Left ventricle myocardium inferior (tissue), 1 donor: Measurements from ENCODE around the gene RBP5. TPM values are rescaled to one million over a fixed set of nuclear protein-coding genes. Genes with fewer than 3 reads are reported as not detected.

Source experiments
- DNase-seq: peaks from one replicate; pipeline ENCODE4 v3.0.0-alpha.2; 2020
- H3K27ac ChIP-seq: fragments of 200-600 bp; replicated peaks from 2 replicates; pipeline ENCODE4 v1.8.0; 2021
- H3K27me3 ChIP-seq: fragments of 200-600 bp; 2 replicates; pipeline ENCODE4 v1.8.0; 2021; ENCODE audit warnings: low read depth
- H3K36me3 ChIP-seq: fragments of 200-600 bp; 2 replicates; pipeline ENCODE4 v1.8.0; 2021
- H3K4me1 ChIP-seq: fragments of 200-600 bp; 2 replicates; pipeline ENCODE4 v1.8.0; 2021
- H3K4me3 ChIP-seq: fragments of 200-600 bp; 2 replicates; pipeline ENCODE4 v1.8.0; 2021; ENCODE audit warnings: mild to moderate bottlenecking, moderate library complexity
- H3K9me3 ChIP-seq: fragments of 200-600 bp; replicated peaks from 2 replicates; pipeline ENCODE4 v1.8.0; 2021
- intact Hi-C: fragments of 100-400 bp; cut with micrococcal nuclease; formaldehyde crosslinking; loops from one replicate; pipeline ENCODE4 v1.11.0; 2022
- total RNA-seq: library from RNA; stranded (reverse); fragmentation: NEBNext Ultra II Directional; extraction: Animal tissue kit (Norgen Biotek cat#: 25700); gene quantifications from one replicate; pipeline ENCODE4 v1.2.1, GENCODE V29; 2021
- TF ChIP-seq, protein P1 (sequence below): fragments of 200-600 bp; IDR thresholded peaks from 2 replicates; pipeline ENCODE4 v1.8.0; 2021; ENCODE audit warnings: antibody characterized with exemption, mild to moderate bottlenecking, borderline replicate concordance
- donor health status: DM: no; HTN: yes; CAD: no; lungs with severe emphysema.

The RBP5 gene
- total RNA-seq, 1 donor from 2014 or later: 0.47 TPM

DNA sequence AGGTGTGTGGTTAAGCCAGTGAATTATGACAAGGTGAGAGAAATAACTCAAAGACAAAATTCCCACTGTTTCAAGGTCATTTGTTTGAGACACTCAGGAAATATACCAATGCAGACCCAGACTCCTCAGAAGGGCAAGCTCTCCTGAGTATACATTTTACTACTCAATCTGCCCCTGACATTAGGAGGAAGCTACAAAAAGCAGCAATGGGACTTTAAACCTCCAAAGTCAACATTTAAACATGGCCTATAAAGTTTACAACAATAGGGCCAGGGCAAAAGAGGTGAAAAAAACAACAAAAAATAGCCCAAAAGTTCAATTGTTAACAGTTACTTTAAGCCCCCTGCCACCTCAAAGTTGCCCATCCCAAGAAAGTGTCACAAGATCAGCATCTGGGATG lies 41.3 kb upstream of the RBP5 start:
- H3K27me3 ChIP-seq: peaks cover 22% of the 10 kb centered on the region
- TF ChIP-seq, protein P1, sequence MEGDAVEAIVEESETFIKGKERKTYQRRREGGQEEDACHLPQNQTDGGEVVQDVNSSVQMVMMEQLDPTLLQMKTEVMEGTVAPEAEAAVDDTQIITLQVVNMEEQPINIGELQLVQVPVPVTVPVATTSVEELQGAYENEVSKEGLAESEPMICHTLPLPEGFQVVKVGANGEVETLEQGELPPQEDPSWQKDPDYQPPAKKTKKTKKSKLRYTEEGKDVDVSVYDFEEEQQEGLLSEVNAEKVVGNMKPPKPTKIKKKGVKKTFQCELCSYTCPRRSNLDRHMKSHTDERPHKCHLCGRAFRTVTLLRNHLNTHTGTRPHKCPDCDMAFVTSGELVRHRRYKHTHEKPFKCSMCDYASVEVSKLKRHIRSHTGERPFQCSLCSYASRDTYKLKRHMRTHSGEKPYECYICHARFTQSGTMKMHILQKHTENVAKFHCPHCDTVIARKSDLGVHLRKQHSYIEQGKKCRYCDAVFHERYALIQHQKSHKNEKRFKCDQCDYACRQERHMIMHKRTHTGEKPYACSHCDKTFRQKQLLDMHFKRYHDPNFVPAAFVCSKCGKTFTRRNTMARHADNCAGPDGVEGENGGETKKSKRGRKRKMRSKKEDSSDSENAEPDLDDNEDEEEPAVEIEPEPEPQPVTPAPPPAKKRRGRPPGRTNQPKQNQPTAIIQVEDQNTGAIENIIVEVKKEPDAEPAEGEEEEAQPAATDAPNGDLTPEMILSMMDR: no peak
- no peaks in the 10 kb centered on the region for H3K4me1 ChIP-seq
- DNase-seq: no peak
- intact Hi-C loops: no loop called here
- no peaks in the 10 kb centered on the region for H3K36me3 ChIP-seq
- H3K4me3 ChIP-seq: no peak overlapping the region
- peaks cover 42% of the 10 kb centered on the region for H3K9me3 ChIP-seq
- H3K27ac ChIP-seq: no peak overlapping the region

DNA sequence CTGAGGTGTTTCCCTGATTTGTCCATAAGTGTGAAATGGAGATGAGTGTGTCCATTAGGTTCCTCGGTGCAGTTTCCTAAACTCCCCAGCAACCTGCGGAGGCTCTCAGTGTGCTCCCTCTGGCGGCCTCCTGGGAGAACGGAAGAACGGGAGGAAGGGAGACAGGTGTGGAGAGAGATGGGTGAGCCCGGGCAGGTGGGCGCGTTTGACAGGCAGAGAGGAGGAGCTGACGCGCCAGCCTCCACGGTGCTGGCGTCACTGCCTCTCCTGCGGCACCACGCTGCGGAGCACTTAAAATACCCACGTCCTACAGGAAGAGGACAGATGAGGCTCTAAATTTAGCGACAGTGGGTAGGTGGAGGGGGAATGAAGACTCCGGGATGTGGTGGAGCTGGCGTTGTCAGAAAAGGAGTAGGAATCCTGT lies 34.0 kb upstream of the RBP5 start:
- H3K4me3 ChIP-seq: peak overlapping the region; percentile 42
- DNase-seq: no peak
- no peak overlapping the region for H3K27ac ChIP-seq
- intact Hi-C loops: no loop called here
- H3K9me3 ChIP-seq: peaks cover 7% of the 10 kb centered on the region
- peaks cover 29% of the 10 kb centered on the region for H3K27me3 ChIP-seq
- H3K36me3 ChIP-seq: no peaks in the 10 kb centered on the region
- H3K4me1 ChIP-seq: peaks cover 7% of the 10 kb centered on the region
- TF ChIP-seq, protein P1: peak; percentile 60

DNA sequence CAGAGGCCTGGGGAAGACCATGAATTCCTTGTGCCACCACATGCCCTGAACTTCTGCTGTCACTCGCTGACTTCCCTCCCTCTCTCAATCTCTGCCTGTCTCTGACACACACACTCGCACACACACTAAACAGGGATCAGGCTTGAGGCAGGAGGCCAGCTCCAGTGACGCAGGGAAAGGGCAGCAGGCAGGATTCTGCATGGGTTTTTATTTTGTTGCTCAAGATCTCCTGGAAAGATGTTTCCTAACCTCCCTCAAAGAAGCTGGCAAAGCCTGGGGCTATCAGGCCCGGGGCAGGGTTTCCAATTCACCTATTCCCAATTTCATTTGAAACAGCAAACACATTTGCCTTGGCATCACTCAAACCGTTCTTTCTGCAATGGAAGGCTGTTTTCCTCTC lies 33.1 kb upstream of the RBP5 start:
- intact Hi-C loops: no loop called here
- Histone ChIP-seq H3K36me3 (no peaks in the 10 kb centered on the region), H3K4me3 (no peak overlapping the region), H3K4me1 (peaks cover 7% of the 10 kb centered on the region), H3K27me3 (peaks cover 29% of the 10 kb centered on the region), H3K27ac (no peak overlapping the region), H3K9me3 (no peaks in the 10 kb centered on the region)
- TF ChIP-seq, protein P1: no peak
- DNase-seq: no peak

DNA sequence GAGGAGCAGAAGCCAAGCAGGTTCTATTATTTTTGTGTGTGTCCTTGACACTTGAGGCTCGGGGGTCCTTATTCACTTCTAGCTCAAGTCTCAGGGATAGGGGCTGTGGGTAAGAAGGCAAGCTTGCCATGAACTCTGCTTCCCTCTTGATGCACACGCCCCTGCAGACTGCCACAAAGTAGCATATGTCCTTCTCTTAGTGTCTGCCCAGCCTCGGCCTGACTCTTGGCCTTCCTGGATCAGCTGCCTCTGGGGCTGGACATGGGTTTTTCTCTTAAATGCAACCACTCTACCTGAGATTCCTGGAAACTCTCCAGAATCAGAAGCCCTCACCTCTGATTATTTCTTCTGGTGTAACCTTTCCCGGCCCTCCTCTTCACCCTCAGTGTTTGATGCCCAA lies 32.6 kb upstream of the RBP5 start:
- TF ChIP-seq, protein P1: no peak
- Histone ChIP-seq H3K4me1 (peaks cover 7% of the 10 kb centered on the region), H3K27me3 (peaks cover 29% of the 10 kb centered on the region), H3K9me3 (no peaks in the 10 kb centered on the region), H3K4me3 (no peak overlapping the region), H3K36me3 (no peaks in the 10 kb centered on the region), H3K27ac (no peak overlapping the region)
- intact Hi-C loops: no loop called here
- DNase-seq: no peak

DNA sequence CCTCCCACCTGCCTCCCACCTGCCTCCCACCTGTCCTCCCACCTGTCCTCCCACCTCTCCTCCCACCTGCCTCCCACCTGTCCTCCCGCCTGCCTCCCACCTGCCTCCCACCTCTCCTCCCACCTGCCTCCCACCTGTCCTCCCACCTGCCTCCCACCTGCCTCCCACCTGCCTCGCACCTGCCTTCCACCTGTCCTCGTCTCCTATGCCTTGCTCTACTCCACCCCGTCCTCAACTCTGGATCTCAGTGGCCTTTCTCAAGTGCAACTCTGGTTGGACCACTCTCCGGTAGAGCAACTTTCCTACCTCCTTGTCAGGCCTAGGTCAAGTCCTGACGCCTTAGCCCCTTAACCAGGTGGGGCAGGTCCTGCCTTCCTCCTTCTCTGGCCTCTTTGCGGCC lies 31.5 kb upstream of the RBP5 start:
- H3K27ac ChIP-seq: no peak overlapping the region
- no peak overlapping the region for H3K4me3 ChIP-seq
- peaks cover 7% of the 10 kb centered on the region for H3K4me1 ChIP-seq
- H3K9me3 ChIP-seq: no peaks in the 10 kb centered on the region
- intact Hi-C loops: no loop called here
- peaks cover 18% of the 10 kb centered on the region for H3K27me3 ChIP-seq
- TF ChIP-seq, protein P1: no peak
- H3K36me3 ChIP-seq: no peaks in the 10 kb centered on the region
- DNase-seq: no peak
